ENCODE measurements around the gene PRSS50.

- TF ChIP-seq POLR2A (IDR thresholded peaks at IDR 0.05) = no peak
- no peak for TF ChIP-seq EP300 (IDR thresholded peaks at IDR 0.05)
Measured at GRCh38 chr3:46694520-46694919, 23.1 kb downstream of the PRSS50 start.
